B cell (primary cell): ENCODE results near the gene TMEM18.

ENCODE experiments used
- CTCF ChIP-seq: fragments of 200-600 bp; IDR thresholded peaks from one replicate; pipeline ENCODE4 v1.8.0; 2022; ENCODE audit warnings: antibody characterized with exemption, mild to moderate bottlenecking
- EZH2 ChIP-seq: IDR thresholded peaks from 2 replicates; pipeline ENCODE4 v1.6.1; 2012; ENCODE audit warnings: borderline replicate concordance, low read depth, mild to moderate bottlenecking, moderate library complexity, low read length; ENCODE audit not compliant: insufficient read depth, poor library complexity, severe bottlenecking

GRCh38 chr2:641872-642815, 35.1 kb downstream of the TMEM18 start:
- no peak for TF ChIP-seq CTCF
- no peak for TF ChIP-seq EZH2
